ENCODE data around the gene LEMD2. TPM values are rescaled to one million over a fixed set of nuclear protein-coding genes. Genes with fewer than 3 reads are reported as not detected.

LEMD2 gene
- total RNA-seq, 1 experiment from 2014 or later, result 91.8 TPM

GRCh38 chr6:33728438-33728837, 60.5 kb downstream of the LEMD2 start:
- no peaks in the 10 kb centered on the region for H3K79me1 ChIP-seq (ENCODE audit: insufficient read depth, low read depth, low read length, poor library complexity, severe bottlenecking)
- H3K27ac ChIP-seq (ENCODE audit: insufficient read length, low read depth, low read length), result no peak overlapping the region
- H2BK15ac ChIP-seq (ENCODE audit: low read depth, low read length), result no peak overlapping the region
- no peak overlapping the region for H3K4me2 ChIP-seq (ENCODE audit: insufficient read depth, insufficient read length, low read length)
- no peak for DNase-seq
- no peak overlapping the region for H3K9ac ChIP-seq (ENCODE audit: extremely low read depth, insufficient read length, low read length)
- no peaks in the 10 kb centered on the region for H4K20me1 ChIP-seq (ENCODE audit: control insufficient read depth, insufficient read depth, insufficient read length)
- H3K9me3 ChIP-seq (ENCODE audit: control insufficient read depth, low read depth, low read length), result no peaks in the 10 kb centered on the region
- H3K23ac ChIP-seq (ENCODE audit: insufficient read length, low read depth, low read length), result no peak overlapping the region
- H3T11ph ChIP-seq (ENCODE audit: low read length), result no peak overlapping the region
- TF ChIP-seq CTCF (conservative IDR thresholded peaks at IDR 0.05), result no peak
- H2BK120ac ChIP-seq (ENCODE audit: low read depth, low read length, poor library complexity, severe bottlenecking), result no peak overlapping the region
- no CpG with 5 or more reads among the region's 11 CpGs for WGBS (ENCODE audit: extremely low coverage, insufficient read length, low lambda C conversion rate)
- H2BK5ac ChIP-seq (ENCODE audit: insufficient read length, low read length), result no peak overlapping the region
- H3K23me2 ChIP-seq (ENCODE audit: insufficient read length, low read depth, low read length, poor library complexity, severe bottlenecking), result no peaks in the 10 kb centered on the region
- H3K14ac ChIP-seq (ENCODE audit: insufficient read depth, low read length), result no peak overlapping the region; the same call in 1 of the 2 replicates
- H3K18ac ChIP-seq (ENCODE audit: insufficient read length, low read depth, low read length), result no peak overlapping the region
- H3K79me2 ChIP-seq (ENCODE audit: insufficient read depth, low read length), result no peaks in the 10 kb centered on the region
- H4K8ac ChIP-seq (replicated peaks; ENCODE audit: insufficient read length, low read depth, low read length), result no peak overlapping the region
- Mint-ChIP-seq H3K4me1 (peaks cover 52 to 55% of the 10 kb centered on the region in 2 experiments), H3K4me3 (no peak overlapping the region), H3K9me3 (no peaks in the 10 kb centered on the region), H3K36me3 (ENCODE audit: insufficient read depth in 1 of 3, low read depth in 3 of 3) (no peaks in the 10 kb centered on the region), H3K27me3 (ENCODE audit: low read depth) (peaks cover 18% of the 10 kb centered on the region), H3K27ac (peak overlapping the region in 1 of 3 experiments; percentile 41; a peak in 1 of 7 replicates)
- no peak overlapping the region for H4K5ac ChIP-seq (ENCODE audit: insufficient read length, low read depth, low read length)
- H2BK20ac ChIP-seq (ENCODE audit: low read depth, low read length, poor library complexity, severe bottlenecking), result no peak overlapping the region
- no peak overlapping the region for H3K4ac ChIP-seq (ENCODE audit: low read depth, low read length)
- peaks cover 4% of the 10 kb centered on the region; the same call in 1 of the 2 replicates for H3K4me1 ChIP-seq (ENCODE audit: insufficient read depth, low read length)
- H2BK12ac ChIP-seq (ENCODE audit: insufficient read length, low read depth, low read length), result no peak overlapping the region
- no peak overlapping the region for H2AFZ ChIP-seq (ENCODE audit: low read length)
- no peak overlapping the region for H3K56ac ChIP-seq (ENCODE audit: insufficient read length, low read depth, low read length)
- H2AK5ac ChIP-seq (ENCODE audit: insufficient read length, low read length), result no peak overlapping the region
- H3K27me3 ChIP-seq (ENCODE audit: insufficient read depth, low read length), result no peaks in the 10 kb centered on the region
- no peak overlapping the region for H4K91ac ChIP-seq (ENCODE audit: insufficient read length, low read depth, low read length)
